ENCODE data around the gene CDK8. TPM values are rescaled to one million over a fixed set of nuclear protein-coding genes. Genes with fewer than 3 reads are reported as not detected.
A peak's percentile ranks its signal among the peaks of the same experiment; 100 is the strongest.

The CDK8 gene
- total RNA-seq, 4 donors from 2014 or later: 9.4 to 11.0 (median 10.3) TPM

DNA sequence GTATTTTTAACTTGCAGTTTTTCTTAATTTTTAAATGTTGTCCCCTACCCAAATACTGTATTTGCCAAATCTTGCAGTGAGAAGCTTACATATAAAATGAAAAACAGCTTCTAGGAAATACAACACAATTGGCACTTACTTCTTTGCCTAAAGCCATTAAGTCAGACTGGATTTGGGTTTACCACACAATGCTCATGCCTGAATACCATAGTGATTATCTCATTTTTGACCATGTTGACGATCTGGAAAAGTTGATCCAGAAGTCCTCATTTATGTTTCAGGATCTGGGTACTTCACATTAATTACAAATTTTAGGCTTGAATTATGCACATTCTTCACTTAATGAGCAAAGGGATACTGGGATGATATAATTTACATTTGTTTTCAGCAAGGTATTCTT is 34.2 kb upstream of the CDK8 start:
- Histone ChIP-seq H3K4me3 (no peak overlapping the region), H3K27me3 (no peaks in the 10 kb centered on the region), H3K9me3 (no peaks in the 10 kb centered on the region), H3K4me1 (peaks cover 15 to 34% of the 10 kb centered on the region in 2 donors), H3K27ac (peak overlapping the region in 1 of 4 donors; percentile 93), H3K36me3 (peaks cover 0 to 53% of the 10 kb centered on the region in 2 donors)
- intact Hi-C loops (cut with DNase I; ENCODE audit: low total_unique reads): no loop called here
- TF ChIP-seq POLR2A (IDR thresholded peaks at IDR 0.05): no peak
- TF ChIP-seq, protein P1, sequence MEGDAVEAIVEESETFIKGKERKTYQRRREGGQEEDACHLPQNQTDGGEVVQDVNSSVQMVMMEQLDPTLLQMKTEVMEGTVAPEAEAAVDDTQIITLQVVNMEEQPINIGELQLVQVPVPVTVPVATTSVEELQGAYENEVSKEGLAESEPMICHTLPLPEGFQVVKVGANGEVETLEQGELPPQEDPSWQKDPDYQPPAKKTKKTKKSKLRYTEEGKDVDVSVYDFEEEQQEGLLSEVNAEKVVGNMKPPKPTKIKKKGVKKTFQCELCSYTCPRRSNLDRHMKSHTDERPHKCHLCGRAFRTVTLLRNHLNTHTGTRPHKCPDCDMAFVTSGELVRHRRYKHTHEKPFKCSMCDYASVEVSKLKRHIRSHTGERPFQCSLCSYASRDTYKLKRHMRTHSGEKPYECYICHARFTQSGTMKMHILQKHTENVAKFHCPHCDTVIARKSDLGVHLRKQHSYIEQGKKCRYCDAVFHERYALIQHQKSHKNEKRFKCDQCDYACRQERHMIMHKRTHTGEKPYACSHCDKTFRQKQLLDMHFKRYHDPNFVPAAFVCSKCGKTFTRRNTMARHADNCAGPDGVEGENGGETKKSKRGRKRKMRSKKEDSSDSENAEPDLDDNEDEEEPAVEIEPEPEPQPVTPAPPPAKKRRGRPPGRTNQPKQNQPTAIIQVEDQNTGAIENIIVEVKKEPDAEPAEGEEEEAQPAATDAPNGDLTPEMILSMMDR (IDR thresholded peaks at IDR 0.05 in 4 of 5, conservative IDR thresholded peaks at IDR 0.05 in 1 of 5): no peak
- DNase-seq (no peak), ATAC-seq (no peak)
- in situ Hi-C loops (cut with MboI; ENCODE audit: low sequenced_read_pairs in 4 of 4): no loop called here

DNA sequence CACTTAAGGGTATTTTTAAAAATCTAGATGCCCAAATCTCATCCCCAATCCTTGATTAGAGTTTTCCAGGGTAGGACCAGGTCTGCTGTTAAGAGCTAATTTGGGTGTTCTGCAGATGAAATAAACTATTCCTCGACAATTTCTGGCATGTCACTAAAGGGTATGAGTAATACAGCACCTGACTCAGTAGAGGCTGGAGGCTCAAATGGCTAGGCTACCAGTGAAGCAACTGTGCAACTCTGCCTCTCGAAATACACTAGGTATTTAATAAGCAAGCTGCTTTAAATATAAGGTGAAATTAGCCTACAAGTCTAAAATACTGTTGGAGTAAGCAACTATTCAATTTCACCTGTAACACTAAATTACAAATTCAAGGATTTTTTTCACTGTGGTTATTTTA is 33.4 kb upstream of the CDK8 start:
- DNase-seq (peak in 1 of 2 donors; percentile 24), ATAC-seq (peak in 1 of 2 donors; percentile 34)
- no peak for TF ChIP-seq POLR2A (IDR thresholded peaks at IDR 0.05)
- TF ChIP-seq, protein P1 (IDR thresholded peaks at IDR 0.05 in 4 of 5, conservative IDR thresholded peaks at IDR 0.05 in 1 of 5): no peak
- Histone ChIP-seq H3K36me3 (peaks cover 0 to 44% of the 10 kb centered on the region in 2 donors), H3K4me1 (peaks cover 15 to 34% of the 10 kb centered on the region in 2 donors), H3K4me3 (peak overlapping the region; percentile 89 to 100 (median 94)), H3K27me3 (no peaks in the 10 kb centered on the region), H3K9me3 (no peaks in the 10 kb centered on the region), H3K27ac (peak overlapping the region; percentile 93 to 99 (median 96))
- in situ Hi-C loops (cut with MboI; ENCODE audit: low sequenced_read_pairs in 4 of 4): no loop called here
- intact Hi-C loops (cut with DNase I; ENCODE audit: low total_unique reads): no loop called here

DNA sequence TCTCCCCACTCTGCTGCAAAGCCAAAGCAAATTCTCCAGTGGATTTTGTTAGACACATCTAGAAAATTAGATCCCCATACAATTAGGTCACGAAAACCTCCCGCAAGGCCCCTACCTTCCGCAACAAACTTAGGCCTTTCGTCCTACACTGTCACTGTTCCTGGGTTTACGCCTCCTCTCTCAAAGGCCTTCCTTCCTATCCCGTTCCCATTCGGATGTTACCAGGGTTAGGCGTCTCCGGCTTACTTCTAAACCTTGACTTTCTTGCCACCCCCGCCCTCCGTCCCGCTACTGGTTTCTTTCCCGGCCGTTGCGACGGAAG is 32.6 kb upstream of the CDK8 start:
- TF ChIP-seq POLR2A (IDR thresholded peaks at IDR 0.05): no peak
- TF ChIP-seq, protein P1 (IDR thresholded peaks at IDR 0.05 in 4 of 5, conservative IDR thresholded peaks at IDR 0.05 in 1 of 5): no peak
- H3K4me1 ChIP-seq: peaks cover 15 to 28% of the 10 kb centered on the region in 2 donors
- no peaks in the 10 kb centered on the region for H3K9me3 ChIP-seq
- H3K4me3 ChIP-seq: peak overlapping the region; percentile 89 to 100 (median 94)
- H3K27ac ChIP-seq: peak overlapping the region; percentile 93 to 99 (median 96)
- ATAC-seq (peak; percentile 48 to 57), DNase-seq (no peak)
- in situ Hi-C loops (cut with MboI; ENCODE audit: low sequenced_read_pairs in 4 of 4): no loop called here
- H3K36me3 ChIP-seq: peaks cover 0 to 36% of the 10 kb centered on the region in 2 donors
- intact Hi-C loops (cut with DNase I; ENCODE audit: low total_unique reads): loop anchor here (1.0 kb wide), 2 partner anchors 33 to 35 kb away; partner anchors contain the start of gene CDK8
- no peaks in the 10 kb centered on the region for H3K27me3 ChIP-seq

DNA sequence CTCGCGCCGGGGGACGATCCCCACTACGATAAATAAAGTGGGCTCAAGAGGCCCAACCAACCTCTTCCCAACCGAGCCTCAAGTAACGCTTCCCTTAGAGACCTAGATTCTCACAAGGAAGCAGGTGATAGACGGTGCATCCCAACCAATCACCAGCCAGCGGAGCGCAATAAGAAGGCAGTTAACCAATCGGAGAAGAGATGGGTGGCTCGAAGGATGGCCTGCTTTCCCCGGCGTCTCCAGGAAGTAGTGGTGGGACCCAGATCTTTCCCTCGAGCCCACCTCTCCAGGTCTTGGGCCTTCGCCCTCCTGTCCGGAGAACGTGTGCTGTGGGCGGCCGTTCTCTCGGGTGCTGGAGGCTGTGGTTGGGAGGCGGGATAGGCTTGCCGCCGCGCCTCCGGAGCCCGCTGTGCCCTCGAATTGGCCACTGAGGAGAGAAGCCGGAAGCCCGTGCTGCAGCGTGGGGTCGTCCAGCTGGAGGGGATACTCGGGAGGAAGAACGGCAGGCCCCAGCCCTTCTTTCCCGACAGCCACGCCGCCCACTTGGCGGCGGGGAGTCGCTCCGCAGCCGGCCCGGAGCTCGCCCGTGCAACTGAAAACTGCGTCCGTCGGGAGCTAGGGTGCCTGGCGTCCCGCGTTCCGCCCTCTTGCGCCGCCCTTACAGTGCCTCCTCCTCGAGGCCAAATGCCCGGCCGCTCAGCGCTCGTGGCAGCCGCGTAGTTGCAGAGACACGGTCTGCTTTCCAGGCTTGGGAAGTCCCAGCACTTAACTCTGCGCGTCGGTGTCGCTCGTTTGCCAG is 32.0 kb upstream of the CDK8 start, which contains the start of gene RNF6:
Gene RNF6, minus strand, starts transcription at position 594 of the 799 bp plus-strand sequence. CDS start 2,665 bp downstream, outside the sequence.
- ATAC-seq (peak; percentile 99), DNase-seq (peak; percentile 94 to 96)
- in situ Hi-C loops (cut with MboI; ENCODE audit: low sequenced_read_pairs in 4 of 4): no loop called here
- H3K27me3 ChIP-seq: no peaks in the 10 kb centered on the region
- peak within 1 kb of the TSS; percentile 93 to 99 (median 96) for H3K27ac ChIP-seq
- peak within 1 kb of the TSS; percentile 89 to 100 (median 94) for H3K4me3 ChIP-seq
- peaks cover 0 to 31% of the 10 kb centered on the region in 2 donors for H3K36me3 ChIP-seq
- H3K4me1 ChIP-seq: peaks cover 15 to 24% of the 10 kb centered on the region in 2 donors
- TF ChIP-seq, protein P1 (IDR thresholded peaks at IDR 0.05 in 4 of 5, conservative IDR thresholded peaks at IDR 0.05 in 1 of 5): peak in 2 of 5 experiments; percentile 24 to 25
- peak; percentile 63 to 67 for TF ChIP-seq POLR2A (IDR thresholded peaks at IDR 0.05)
- intact Hi-C loops (cut with DNase I; ENCODE audit: low total_unique reads): loop anchor here (1.0 kb wide), 2 partner anchors 32 to 36 kb away; partner anchors contain the start of gene CDK8
- H3K9me3 ChIP-seq: no peaks in the 10 kb centered on the region
